H1 (cell line): ENCODE measurements around the gene SMG7.

Source experiments
- CREB1 ChIP-seq: IDR thresholded peaks from 2 replicates; pipeline ENCODE4 v1.6.1; 2012; ENCODE audit warnings: inconsistent platforms
- CTCF ChIP-seq, 3 experiments: IDR thresholded peaks; 1 replicate in 2 of 3; 2 replicates in 1 of 3; pipeline versions ENCODE4 v1.5.1 to v1.6.1; 2011; ENCODE audit warnings: low read length in 3 of 3, mild to moderate bottlenecking in 3 of 3, inconsistent platforms in 2 of 3, low read depth in 1 of 3, moderate library complexity in 1 of 3; ENCODE audit not compliant: insufficient read depth in 1 of 3; ENCODE audit errors: control extremely low read depth in 1 of 3
- JUN ChIP-seq: IDR thresholded peaks from 2 replicates; pipeline ENCODE4 v1.6.1; 2011; ENCODE audit warnings: low read depth, mild to moderate bottlenecking, improper control_type of control experiment, low read length
- KDM5A ChIP-seq: fragments of 200-600 bp; IDR thresholded peaks from 2 replicates; pipeline ENCODE4 v1.7.1; 2012; ENCODE audit warnings: mild to moderate bottlenecking, low read length, inconsistent platforms, mixed read lengths
- MAFK ChIP-seq: IDR thresholded peaks from 2 replicates; pipeline ENCODE4 v1.6.1; 2012; ENCODE audit warnings: low read depth, mild to moderate bottlenecking, improper control_type of control experiment, low read length
- NANOG ChIP-seq: IDR thresholded peaks from 2 replicates; pipeline ENCODE4 v1.6.1; 2011; ENCODE audit warnings: low read length, low read depth, mild to moderate bottlenecking, inconsistent platforms; ENCODE audit not compliant: insufficient read depth, poor library complexity, severe bottlenecking
- POLR2A ChIP-seq, 2 experiments: IDR thresholded peaks; 1 replicate in 1 of 2; 2 replicates in 1 of 2; pipeline ENCODE4 v1.6.1; 2011; ENCODE audit warnings: low read depth in 2 of 2, low read length in 2 of 2, mild to moderate bottlenecking in 2 of 2; ENCODE audit errors: control extremely low read depth in 1 of 2
- POLR2AphosphoS5 ChIP-seq: IDR thresholded peaks from 2 replicates; pipeline ENCODE4 v1.6.1; 2011; ENCODE audit warnings: low read depth, low read length
- SP1 ChIP-seq: IDR thresholded peaks from 2 replicates; pipeline ENCODE4 v1.6.1; 2011; ENCODE audit warnings: low read depth, low read length
- SUZ12 ChIP-seq: fragments of 200-600 bp; sonication (generic); IDR thresholded peaks from 2 replicates; pipeline ENCODE4 v1.6.1; 2012; ENCODE audit warnings: mild to moderate bottlenecking, inconsistent platforms, low read length, moderate library complexity, mixed read lengths
- TAF1 ChIP-seq: IDR thresholded peaks from 2 replicates; pipeline ENCODE4 v1.6.1; 2011; ENCODE audit warnings: mild to moderate bottlenecking, low read depth, low read length
- TCF12 ChIP-seq: IDR thresholded peaks from 2 replicates; pipeline ENCODE4 v1.6.1; 2011; ENCODE audit warnings: low read depth, mild to moderate bottlenecking, low read length

- TF ChIP-seq NANOG (no peak), CTCF (IDR thresholded peaks at IDR 0.05; ENCODE audit: control extremely low read depth in 1 of 3, insufficient read depth in 1 of 3, low read depth in 1 of 3, low read length in 3 of 3) (peak; percentile 10 to 42 (median 14)), JUN (no peak), TCF12 (no peak), SP1 (no peak), SUZ12 (no peak), MAFK (no peak), POLR2A (IDR thresholded peaks at IDR 0.05; ENCODE audit: control extremely low read depth in 1 of 2, low read depth in 2 of 2, low read length in 2 of 2) (no peak), CREB1 (peak; percentile 17; the same call in 1 of the 2 replicates), POLR2AphosphoS5 (no peak), KDM5A (no peak), TAF1 (peak; percentile 28; the same call in 1 of the 2 replicates)
These were observed 1.9 kb upstream of the SMG7 start for GRCh38 chr1:183470147-183470960.
